A549 (cell line): Measurements from ENCODE around the gene KLHL41. TPM values are rescaled to one million over a fixed set of nuclear protein-coding genes. Genes with fewer than 3 reads are reported as not detected.

ENCODE experiments used
- ATAC-seq, 2 experiments: fragments of 200-7000 bp in 1 of 2; fragments of >200 bp in 1 of 2; cut with Nextera tagmentation in 1 of 2; cut with Tn5 transposase in 1 of 2; 3 replicates each; pipeline versions ENCODE4 v1.8.0 to v1.9.1; 2018 to 2020; ENCODE audit warnings: mild to moderate bottlenecking in 1 of 2, moderate library complexity in 1 of 2
- CTCF ChIA-PET: fragments of 300-600 bp; sonication (Branson Sonifier 250); formaldehyde crosslinking; extraction: SDS; loops from one replicate; lab custom pipeline; 2021; ENCODE audit warnings: antibody characterized with exemption, inconsistent platforms; lab: Yijun Ruan, JAX
- POLR2A ChIA-PET: fragments of 350-600 bp; formaldehyde crosslinking; extraction: SDS; loops from one replicate; lab custom pipeline; 2021; ENCODE audit warnings: antibody characterized with exemption, inconsistent platforms; lab: Yijun Ruan, JAX
- DNase-seq, 2 experiments: peaks; one replicate each; pipeline versions ENCODE4 v3.0.0 to v3.0.0-alpha.2; 2011 to 2016; ENCODE audit warnings: low read depth in 1 of 2, low spot score in 1 of 2
- FAIRE-seq: peaks from 2 replicates; lab custom pipeline; 2011; peaks lifted over from hg19 to GRCh38; lab: Jason Lieb, UNC
- H3K27ac ChIP-seq, 2 experiments: fragments of >200 bp; sonication (Bioruptor Twin); formaldehyde crosslinking; 3 replicates each; pipeline ENCODE4 v1.5.1; 2016 to 2017
- H3K4me1 ChIP-seq: fragments of >200 bp; sonication (Bioruptor Twin); formaldehyde crosslinking; 3 replicates; pipeline ENCODE4 v1.6.1; 2016
- H3K4me2 ChIP-seq: fragments of >200 bp; sonication (Bioruptor Twin); formaldehyde crosslinking; 3 replicates; pipeline ENCODE4 v1.6.1; 2016
- H3K4me3 ChIP-seq: fragments of >200 bp; sonication (Bioruptor Twin); formaldehyde crosslinking; 3 replicates; pipeline ENCODE4 v1.5.1; 2016
- H3K9me3 ChIP-seq: fragments of >200 bp; sonication (Bioruptor Twin); formaldehyde crosslinking; 3 replicates; pipeline ENCODE4 v1.6.1; 2016
- BCL3 ChIP-seq: fragments of >200 bp; sonication (Bioruptor Twin); formaldehyde crosslinking; IDR thresholded peaks from 3 replicates; pipeline ENCODE4 v1.6.1; 2016
- CBX2 ChIP-seq: fragments of 200-600 bp; sonication (generic); IDR thresholded peaks from 2 replicates; pipeline ENCODE4 v1.6.1; 2016; ENCODE audit warnings: low read depth, mild to moderate bottlenecking, borderline replicate concordance
- CEBPB ChIP-seq, 2 experiments: fragments of >200 bp in 1 of 2; sonication (Bioruptor Twin) in 1 of 2; formaldehyde crosslinking in 1 of 2; IDR thresholded peaks; 2 replicates each; pipeline ENCODE4 v1.6.1; 2012 to 2016
- ESRRA ChIP-seq: fragments of 150-350 bp; IDR thresholded peaks from 2 replicates; pipeline ENCODE4 v1.6.1; 2014; ENCODE audit warnings: mild to moderate bottlenecking, low read length, borderline replicate concordance
- FOSB ChIP-seq: fragments of 250-450 bp; sonication (Bioruptor Pico); IDR thresholded peaks from 2 replicates; pipeline ENCODE4 v1.5.0; 2020; ENCODE audit warnings: mild to moderate bottlenecking, moderate library complexity
- FOSL2 ChIP-seq, 2 experiments: fragments of 450-650 bp in 1 of 2; fragments of >200 bp in 1 of 2; sonication (Bioruptor Twin) in 1 of 2; formaldehyde crosslinking; IDR thresholded peaks; 2 replicates each; pipeline versions ENCODE4 v1.5.0 to v1.6.1; 2016 to 2020; ENCODE audit warnings: mild to moderate bottlenecking in 1 of 2, moderate library complexity in 1 of 2
- HEYL ChIP-seq: fragments of 250-450 bp; sonication (Bioruptor Pico); IDR thresholded peaks from 2 replicates; pipeline ENCODE4 v1.8.0; 2021; ENCODE audit warnings: mild to moderate bottlenecking, moderate library complexity
- HMGXB4 ChIP-seq: fragments of 250-450 bp; sonication (Bioruptor Pico); IDR thresholded peaks from 2 replicates; pipeline ENCODE4 v1.5.0; 2021; ENCODE audit warnings: mild to moderate bottlenecking, moderate library complexity, borderline replicate concordance
- HOXB13 ChIP-seq: fragments of 250-450 bp; sonication (Bioruptor Pico); IDR thresholded peaks from 2 replicates; pipeline ENCODE4 v1.5.0; 2020; ENCODE audit warnings: low read depth, mild to moderate bottlenecking, moderate library complexity
- KDM1A ChIP-seq: fragments of 200-600 bp; sonication (generic); IDR thresholded peaks from 2 replicates; pipeline ENCODE4 v1.6.1; 2016; ENCODE audit warnings: low read depth, mild to moderate bottlenecking
- MAZ ChIP-seq: fragments of 150-350 bp; IDR thresholded peaks from 2 replicates; pipeline ENCODE4 v1.6.1; 2014; ENCODE audit warnings: antibody characterized with exemption, low read depth, low read length, borderline replicate concordance
- NFE2L2 ChIP-seq: fragments of 150-350 bp; conservative IDR thresholded peaks from 2 replicates; pipeline ENCODE4 v1.6.1; 2014; ENCODE audit warnings: low read length
- NPAS2 ChIP-seq: fragments of 250-450 bp; sonication (Bioruptor Pico); IDR thresholded peaks from 2 replicates; pipeline ENCODE4 v1.8.0; 2022; ENCODE audit warnings: mild to moderate bottlenecking, moderate library complexity, borderline replicate concordance
- NR3C1 ChIP-seq: fragments of >200 bp; sonication (Bioruptor Twin); formaldehyde crosslinking; IDR thresholded peaks from 3 replicates; pipeline ENCODE4 v1.6.1; 2017
- RAD21 ChIP-seq, 2 experiments: fragments of >200 bp in 1 of 2; sonication (Bioruptor Twin) in 1 of 2; formaldehyde crosslinking in 1 of 2; IDR thresholded peaks in 1 of 2; conservative IDR thresholded peaks in 1 of 2; 2 replicates in 1 of 2; 3 replicates in 1 of 2; pipeline ENCODE4 v1.6.1; 2012 to 2018; ENCODE audit warnings: inconsistent platforms in 1 of 2
- TP53 ChIP-seq: fragments of 250-450 bp; sonication (Bioruptor Pico); IDR thresholded peaks from 2 replicates; pipeline ENCODE4 v1.5.0; 2021; ENCODE audit warnings: mild to moderate bottlenecking, moderate library complexity
- USF2 ChIP-seq: fragments of 450-650 bp; IDR thresholded peaks from 2 replicates; pipeline ENCODE4 v1.6.1; 2014; ENCODE audit warnings: antibody characterized with exemption
- ZC3H11A ChIP-seq: fragments of 450-650 bp; IDR thresholded peaks from 2 replicates; pipeline ENCODE4 v1.6.1; 2014; ENCODE audit warnings: antibody characterized with exemption, mild to moderate bottlenecking
- ZNF302 ChIP-seq: fragments of 250-450 bp; sonication (Bioruptor Pico); IDR thresholded peaks from 2 replicates; pipeline ENCODE4 v1.9.0; 2021; ENCODE audit warnings: inconsistent platforms, mild to moderate bottlenecking, moderate library complexity
- WGBS: methylation state at CpG from one replicate; pipeline ENCODE4 v1.1.6; 2017; ENCODE audit errors: missing lambda C conversion rate; 5-methylcytosine and 5-hydroxymethylcytosine counted together
- polyA plus RNA-seq, 4 experiments: library from polyadenylated mRNA; depleted of rRNA in 3 of 4; stranded (reverse); fragments of >200 nt; fragmentation: RNase III in 1 of 4; extraction: RNeasy Plus Mini Kit Qiagen cat#74134 plus additional on column Dnase treatment in 1 of 4; gene quantifications; 2 replicates in 3 of 4; 3 replicates in 1 of 4; pipeline ENCODE4 v1.2.3, GENCODE V29; 2011 to 2017
- TF ChIP-seq, protein P1 (sequence below): fragments of 250-450 bp; sonication (Bioruptor Pico); IDR thresholded peaks from 2 replicates; pipeline ENCODE4 v1.5.0; 2020; ENCODE audit warnings: low read depth, mild to moderate bottlenecking, moderate library complexity
- TF ChIP-seq, protein P2 (sequence below): IDR thresholded peaks from 2 replicates; pipeline ENCODE4 v1.6.1; 2012
- TF ChIP-seq, protein P3 (sequence below): fragments of >200 bp; sonication (Bioruptor Twin); formaldehyde crosslinking; IDR thresholded peaks from 2 replicates; pipeline ENCODE4 v1.6.1; 2016

Gene KLHL41
- polyA plus RNA-seq, 2 of the 4 experiments (the other 2 are of a cell fraction), result 0.06 to 0.08 TPM

GRCh38 chr2:169480079-169480465 is 29.4 kb upstream of the KLHL41 start:
- H3K9me3 ChIP-seq, result no peaks in the 10 kb centered on the region
- ATAC-seq, result no peak
- no peak for FAIRE-seq
- peak overlapping the region; percentile 83 for H3K4me3 ChIP-seq
- 0 out of 3 replicates have a peak, but pooled peaks cover 4% of the 10 kb centered on the region for H3K4me1 ChIP-seq
- no peak for TF ChIP-seq RAD21 (conservative IDR thresholded peaks at IDR 0.05 in 1 of 2, IDR thresholded peaks at IDR 0.05 in 1 of 2)
- TF ChIP-seq NR3C1, result no peak
- TF ChIP-seq BCL3, result no peak
- TF ChIP-seq ESRRA, result no peak
- TF ChIP-seq ZC3H11A, result no peak
- ChIA-PET POLR2A (interaction anchor here (1.4 kb wide), 1 partner anchor 8 kb away, joined by 8 read pairs; no protein-coding TSS in a partner anchor), CTCF (interaction anchor here (0.6 to 2.3 kb wide), 21 partner anchors 9 to 450 kb away, joined by 3 to 8 read pairs (median 3); partner anchors contain the start of gene KLHL41)
- WGBS, result 55% methylated on average over 9 of the region's 9 CpGs
- peak overlapping the region; percentile 90 for H3K4me2 ChIP-seq
- DNase-seq, result no peak
- H3K27ac ChIP-seq, result peak overlapping the region; percentile 79 to 88

DNA sequence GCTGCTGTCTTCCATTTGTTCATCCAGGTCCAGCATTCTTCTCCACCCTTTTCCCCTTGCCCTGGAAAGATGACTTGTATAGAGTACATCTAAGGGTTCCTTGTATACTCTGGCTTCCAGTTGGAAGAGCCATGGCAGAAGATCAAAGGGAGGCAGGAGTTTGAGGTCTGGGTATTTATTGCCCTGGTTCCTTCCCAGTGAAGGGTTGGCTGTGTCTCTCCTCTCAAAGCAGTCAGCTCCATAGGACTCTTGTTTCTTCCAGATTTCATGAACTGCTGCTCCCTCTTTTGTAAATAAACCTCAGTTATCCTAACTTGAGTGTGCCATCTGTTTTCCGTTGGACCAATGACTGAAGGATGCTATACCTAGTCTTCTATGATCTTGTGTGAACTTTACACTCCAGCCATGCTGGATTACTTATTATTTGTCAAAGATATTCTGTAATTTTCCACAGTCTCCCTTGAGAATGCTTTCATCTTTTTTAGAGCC is 23.8 kb upstream of the KLHL41 start:
- ChIA-PET POLR2A (no interaction called here), CTCF (no interaction called here)
- FAIRE-seq, result no peak
- Histone ChIP-seq H3K4me2 (no peak overlapping the region), H3K9me3 (no peaks in the 10 kb centered on the region), H3K4me3 (no peak overlapping the region), H3K4me1 (no peaks in the 10 kb centered on the region), H3K27ac (no peak overlapping the region)
- no peak for DNase-seq
- TF ChIP-seq HOXB13 (CRISPR knock-in tag) (no peak), MAZ (no peak), CEBPB (IDR thresholded peaks at IDR 0.05) (no peak)
- WGBS, result 74% methylated on average over 1 of the region's 1 CpG
- ATAC-seq, result no peak

- POLR2A ChIA-PET, result no interaction called here
- CTCF ChIA-PET, result no interaction called here
- no peaks in the 10 kb centered on the region for H3K9me3 ChIP-seq
- H3K4me3 ChIP-seq, result no peak overlapping the region
- FAIRE-seq (peak; percentile 32), ATAC-seq (no peak), DNase-seq (no peak)
- TF ChIP-seq CBX2 (no peak), FOSB (CRISPR knock-in tag) (no peak), TP53 (CRISPR knock-in tag) (no peak), HOXB13 (CRISPR knock-in tag) (no peak), MAZ (no peak), KDM1A (no peak), NPAS2 (CRISPR knock-in tag) (no peak), HEYL (CRISPR knock-in tag) (no peak), FOSL2 (IDR thresholded peaks at IDR 0.05) (no peak), FOSL2 (CRISPR knock-in tag; IDR thresholded peaks at IDR 0.05) (no peak), NFE2L2 (no peak), USF2 (no peak), HMGXB4 (no peak), ZNF302 (CRISPR knock-in tag) (no peak)
- TF ChIP-seq, protein P1, sequence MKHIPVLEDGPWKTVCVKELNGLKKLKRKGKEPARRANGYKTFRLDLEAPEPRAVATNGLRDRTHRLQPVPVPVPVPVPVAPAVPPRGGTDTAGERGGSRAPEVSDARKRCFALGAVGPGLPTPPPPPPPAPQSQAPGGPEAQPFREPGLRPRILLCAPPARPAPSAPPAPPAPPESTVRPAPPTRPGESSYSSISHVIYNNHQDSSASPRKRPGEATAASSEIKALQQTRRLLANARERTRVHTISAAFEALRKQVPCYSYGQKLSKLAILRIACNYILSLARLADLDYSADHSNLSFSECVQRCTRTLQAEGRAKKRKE, result no peak
- TF ChIP-seq, protein P2, sequence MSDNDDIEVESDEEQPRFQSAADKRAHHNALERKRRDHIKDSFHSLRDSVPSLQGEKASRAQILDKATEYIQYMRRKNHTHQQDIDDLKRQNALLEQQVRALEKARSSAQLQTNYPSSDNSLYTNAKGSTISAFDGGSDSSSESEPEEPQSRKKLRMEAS, result no peak
- TF ChIP-seq, protein P3, sequence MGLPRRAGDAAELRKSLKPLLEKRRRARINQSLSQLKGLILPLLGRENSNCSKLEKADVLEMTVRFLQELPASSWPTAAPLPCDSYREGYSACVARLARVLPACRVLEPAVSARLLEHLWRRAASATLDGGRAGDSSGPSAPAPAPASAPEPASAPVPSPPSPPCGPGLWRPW, result no peak
- no peak overlapping the region for H3K4me2 ChIP-seq
- H3K27ac ChIP-seq, result no peak overlapping the region
- no peaks in the 10 kb centered on the region for H3K4me1 ChIP-seq
Measured at GRCh38 chr2:169486487-169486886, 23.0 kb upstream of the KLHL41 start.
